ENCODE measurements around the gene IFRD1.

DNA sequence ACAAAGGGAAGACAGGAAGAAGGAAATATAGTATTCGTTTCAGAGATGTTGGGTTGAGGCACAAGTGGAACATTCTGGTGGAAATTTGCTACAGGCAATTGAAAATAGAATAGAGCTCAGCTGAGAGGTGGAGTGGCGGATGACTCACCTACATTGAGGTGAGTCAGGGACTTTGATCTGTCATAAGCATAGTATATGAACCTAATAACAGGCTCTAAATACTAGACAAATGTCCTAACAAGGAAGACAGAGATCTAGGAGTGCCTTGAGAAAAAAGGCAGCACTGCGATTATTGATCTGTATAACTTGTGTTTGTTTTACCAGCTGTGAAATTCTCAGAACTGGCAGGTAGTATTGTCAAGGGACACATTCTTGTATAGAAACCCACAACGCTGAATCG, 907 bp upstream of the IFRD1 start:
- TF ChIP-seq EZH2 (IDR thresholded peaks at IDR 0.05; ENCODE audit: low read length) = no peak
- TF ChIP-seq, protein P1, sequence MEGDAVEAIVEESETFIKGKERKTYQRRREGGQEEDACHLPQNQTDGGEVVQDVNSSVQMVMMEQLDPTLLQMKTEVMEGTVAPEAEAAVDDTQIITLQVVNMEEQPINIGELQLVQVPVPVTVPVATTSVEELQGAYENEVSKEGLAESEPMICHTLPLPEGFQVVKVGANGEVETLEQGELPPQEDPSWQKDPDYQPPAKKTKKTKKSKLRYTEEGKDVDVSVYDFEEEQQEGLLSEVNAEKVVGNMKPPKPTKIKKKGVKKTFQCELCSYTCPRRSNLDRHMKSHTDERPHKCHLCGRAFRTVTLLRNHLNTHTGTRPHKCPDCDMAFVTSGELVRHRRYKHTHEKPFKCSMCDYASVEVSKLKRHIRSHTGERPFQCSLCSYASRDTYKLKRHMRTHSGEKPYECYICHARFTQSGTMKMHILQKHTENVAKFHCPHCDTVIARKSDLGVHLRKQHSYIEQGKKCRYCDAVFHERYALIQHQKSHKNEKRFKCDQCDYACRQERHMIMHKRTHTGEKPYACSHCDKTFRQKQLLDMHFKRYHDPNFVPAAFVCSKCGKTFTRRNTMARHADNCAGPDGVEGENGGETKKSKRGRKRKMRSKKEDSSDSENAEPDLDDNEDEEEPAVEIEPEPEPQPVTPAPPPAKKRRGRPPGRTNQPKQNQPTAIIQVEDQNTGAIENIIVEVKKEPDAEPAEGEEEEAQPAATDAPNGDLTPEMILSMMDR (optimal IDR thresholded peaks at IDR 0.05 in 1 of 3, IDR thresholded peaks at IDR 0.05 in 1 of 3, conservative IDR thresholded peaks at IDR 0.05 in 1 of 3; ENCODE audit: extremely low read depth in 1 of 3, insufficient read depth in 2 of 3, low read length in 3 of 3) = no peak
